CD4-positive, alpha-beta T cell treated with Interleukin-1 beta for 1 hour (primary cell): ENCODE measurements around the gene PTPN13.
"Not testable (repeated sequence)": the region's sequence is repeated elsewhere in the genome, so short reads cannot be mapped to it uniquely, and the experiment has no call there.

Experiments used
- DNase-seq, 2 donors: peaks; one replicate each; pipeline ENCODE4 v3.0.0-alpha.2; 2020 to 2022

PTPN13 gene

DNA sequence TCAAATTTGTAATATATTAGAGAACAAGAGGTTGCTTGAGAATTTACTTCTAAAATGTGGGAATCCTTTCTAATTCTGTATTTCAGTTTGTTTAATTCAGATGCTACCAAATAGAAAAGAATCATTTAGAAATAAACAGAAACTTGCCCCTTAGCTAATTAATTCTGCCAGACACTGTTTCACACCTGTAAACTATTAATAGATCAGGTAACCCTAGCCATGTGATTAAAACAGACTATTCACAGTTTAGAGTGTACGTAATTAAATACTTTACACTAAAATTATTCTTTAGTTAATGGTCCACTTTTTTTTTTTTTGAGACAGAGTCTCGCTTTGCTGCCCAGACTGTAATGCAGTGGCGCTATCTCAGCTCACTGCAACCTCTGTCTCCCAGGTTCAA, 124.0 kb downstream of the PTPN13 start:
- no peak for DNase-seq

- DNase-seq, result not testable (repeated sequence)
Measured at GRCh38 chr4:86719149-86719548, 125.0 kb downstream of the PTPN13 start.

DNA sequence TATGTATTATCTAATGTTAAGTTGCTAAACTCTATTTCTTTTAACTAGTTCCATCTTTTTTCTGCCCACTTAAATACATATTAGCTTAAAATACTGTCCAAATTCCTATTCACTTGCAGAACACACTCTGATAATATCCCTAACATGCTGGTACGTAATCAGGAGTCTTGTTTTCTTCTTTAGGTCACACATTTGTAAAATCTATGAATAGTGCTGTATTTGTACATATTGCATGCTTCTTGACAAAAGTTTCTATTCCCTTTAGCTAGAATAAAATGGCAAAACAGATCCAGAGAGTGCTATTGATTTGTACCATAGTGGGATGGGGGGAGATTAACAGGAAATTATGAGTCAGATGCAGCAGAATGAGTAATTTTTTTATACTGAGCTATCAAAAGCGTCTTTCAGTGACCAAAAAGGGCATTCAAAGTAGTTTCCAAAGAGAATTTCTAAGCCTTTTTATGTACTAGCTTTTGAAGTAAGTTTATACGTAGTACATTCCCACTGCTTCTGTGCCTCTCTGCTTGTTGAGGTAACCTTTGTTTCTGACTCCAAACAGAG, 126.5 kb downstream of the PTPN13 start:
- DNase-seq, result no peak

- DNase-seq, result no peak
Measured at GRCh38 chr4:86721412-86721811, 127.3 kb downstream of the PTPN13 start.

DNA sequence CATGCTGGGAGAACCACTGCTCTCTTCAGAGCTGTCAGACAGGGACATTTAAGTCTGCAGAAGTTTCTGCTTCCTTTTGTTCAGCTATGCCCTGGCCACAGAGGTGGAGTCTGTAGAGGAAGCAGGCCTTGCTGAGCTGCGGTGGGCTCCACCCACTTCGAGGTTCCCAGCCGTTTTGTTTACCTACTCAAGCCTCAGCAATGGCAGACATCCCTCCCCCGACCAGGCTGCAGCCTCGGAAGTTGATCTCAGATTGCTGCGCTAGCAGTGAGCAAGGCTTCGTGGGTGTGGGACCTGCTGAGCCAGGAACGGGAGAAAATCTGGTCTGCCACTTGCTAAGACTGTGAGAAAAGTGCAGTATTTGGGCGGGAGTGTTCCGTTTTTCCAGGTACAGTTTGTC, 136.2 kb downstream of the PTPN13 start:
- DNase-seq, result peak in 1 of 2 donors; percentile 1

DNA sequence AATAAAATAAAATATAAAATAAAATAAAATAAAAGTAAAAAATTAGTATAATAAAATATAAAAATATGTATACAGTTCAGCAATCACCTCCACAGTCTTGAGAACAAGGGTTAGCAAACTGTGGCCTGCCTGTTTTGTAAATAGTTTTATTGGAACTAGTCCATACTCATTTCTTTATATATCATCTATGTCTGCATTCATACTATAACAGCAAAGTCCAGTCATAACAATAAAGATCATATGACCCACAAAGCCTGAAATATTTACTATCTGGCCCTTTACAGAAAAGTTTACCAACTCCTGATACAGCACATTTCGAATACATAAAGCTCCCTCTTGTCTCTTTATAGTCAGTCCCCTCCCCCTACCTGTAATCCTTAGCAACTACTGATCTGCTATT, 143.1 kb downstream of the PTPN13 start:
- DNase-seq, result no peak

GRCh38 chr4:86741846-86742245, 147.7 kb downstream of the PTPN13 start:
- DNase-seq, result no peak

- no peak for DNase-seq
Measured at GRCh38 chr4:86744570-86744969, 150.5 kb downstream of the PTPN13 start.

DNA sequence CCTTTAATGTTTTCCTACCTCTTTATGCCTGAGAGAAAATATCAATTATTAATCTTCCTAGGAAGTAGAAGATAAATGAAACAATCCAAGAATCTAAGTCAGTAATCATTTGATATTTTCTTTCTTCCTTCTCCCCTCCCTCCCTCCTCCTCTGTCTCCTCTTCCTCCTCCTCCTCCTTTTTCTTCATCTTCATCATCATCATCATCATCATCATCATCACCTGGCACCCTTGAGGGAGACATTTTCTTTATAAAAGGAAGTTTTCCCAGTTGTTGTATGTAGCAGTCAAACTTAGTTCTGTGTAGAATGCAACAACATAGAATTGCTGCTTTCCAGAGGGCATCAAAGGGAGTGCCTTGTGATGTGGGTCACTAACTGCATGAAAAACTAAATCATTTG, 155.0 kb downstream of the PTPN13 start:
- DNase-seq, result no peak

DNA sequence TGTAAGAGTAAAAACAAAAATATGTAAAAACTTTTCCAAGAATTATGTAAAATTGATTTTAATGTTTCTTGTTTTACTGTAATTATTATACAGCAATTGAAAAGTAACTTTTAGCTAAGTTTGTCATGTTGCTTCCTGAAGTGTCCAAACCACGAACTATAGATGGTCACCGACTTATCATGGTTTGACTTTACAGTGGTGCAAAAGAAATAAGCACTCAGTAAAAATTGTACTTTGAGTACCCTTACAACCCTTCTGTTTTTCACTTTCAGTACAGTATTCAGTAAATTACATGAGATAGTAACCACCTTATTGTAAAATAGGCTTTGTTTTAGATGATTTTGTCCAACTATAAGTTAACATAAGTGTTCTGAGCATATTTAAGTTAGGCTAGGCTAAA, 161.3 kb downstream of the PTPN13 start:
- no peak for DNase-seq

DNA sequence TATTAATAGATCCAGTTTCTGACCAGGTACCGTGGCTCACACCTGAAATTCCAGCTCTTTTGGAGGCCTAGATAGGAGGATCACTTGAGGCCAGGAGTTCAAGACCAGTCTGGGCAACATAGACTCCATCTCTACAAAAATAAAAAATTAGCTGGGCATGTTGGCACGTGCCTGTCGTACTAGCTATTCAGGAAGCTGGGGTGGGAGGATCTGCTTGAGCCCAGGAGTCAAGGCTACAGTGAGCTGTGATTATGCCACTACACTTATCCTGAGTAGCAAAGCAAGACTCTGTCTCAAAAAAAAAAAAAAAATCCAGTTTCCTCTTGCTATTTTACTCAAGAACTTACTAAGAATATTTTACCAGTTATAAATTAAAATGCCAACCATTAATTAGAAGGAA, 163.4 kb downstream of the PTPN13 start:
- DNase-seq, result no peak

DNA sequence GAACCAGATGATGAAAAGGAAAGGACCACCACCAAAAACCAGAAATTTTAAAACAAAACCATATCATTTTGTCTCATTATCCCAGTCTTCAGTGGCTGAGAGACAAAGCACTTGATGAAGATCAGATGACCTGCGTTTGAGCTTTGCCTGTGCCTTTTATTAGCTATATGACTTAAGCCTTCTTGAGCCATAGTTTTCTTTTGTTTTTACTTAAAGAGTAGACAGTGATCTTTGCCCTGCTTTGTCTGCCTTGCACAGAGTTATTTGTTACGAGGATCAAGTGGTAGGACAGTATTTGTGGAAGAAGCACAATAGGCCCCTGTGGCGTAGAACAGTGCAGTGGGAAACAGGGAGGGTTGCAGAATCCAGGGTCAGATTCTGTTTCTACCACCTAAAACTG, 165.2 kb downstream of the PTPN13 start:
- DNase-seq, result no peak

- DNase-seq, result no peak
Measured at GRCh38 chr4:86762649-86763048, 168.5 kb downstream of the PTPN13 start.

GRCh38 chr4:86769794-86770193, 175.7 kb downstream of the PTPN13 start:
- DNase-seq, result no peak

DNA sequence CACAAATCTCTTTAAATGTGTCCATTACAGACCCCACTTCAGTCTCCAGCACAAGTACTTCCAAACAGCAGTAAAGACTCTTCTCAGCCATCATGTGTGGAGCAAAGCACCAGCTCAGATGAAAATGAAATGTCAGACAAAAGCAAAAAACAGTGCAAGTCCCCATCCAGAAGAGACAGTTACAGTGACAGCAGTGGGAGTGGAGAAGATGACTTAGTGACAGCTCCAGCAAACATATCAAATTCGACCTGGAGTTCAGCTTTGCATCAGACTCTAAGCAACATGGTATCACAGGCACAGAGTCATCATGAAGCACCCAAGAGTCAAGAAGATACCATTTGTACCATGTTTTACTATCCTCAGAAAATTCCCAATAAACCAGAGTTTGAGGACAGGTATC, 177.0 kb downstream of the PTPN13 start:
- DNase-seq, result no peak

- DNase-seq, result no peak
Measured at GRCh38 chr4:86775061-86775460, 180.9 kb downstream of the PTPN13 start.

DNA sequence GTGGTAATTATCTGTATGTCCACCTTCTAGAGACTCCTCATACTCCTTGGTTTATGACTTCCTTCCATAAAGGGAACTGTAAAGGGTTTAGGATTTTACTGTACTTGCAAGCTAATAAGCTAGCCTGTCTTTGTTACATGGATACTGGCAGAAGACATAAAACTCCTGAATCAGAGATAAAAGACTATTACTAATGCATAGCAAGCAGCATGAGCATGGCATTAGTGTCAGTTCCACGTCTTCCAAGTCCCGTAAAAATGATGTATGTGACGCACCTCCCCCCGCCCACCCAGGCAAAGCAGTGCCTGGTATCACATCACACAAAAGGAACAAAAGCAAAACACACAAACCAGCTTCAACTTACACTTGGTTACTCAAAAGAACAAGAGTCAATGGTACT, 184.1 kb downstream of the PTPN13 start:
- DNase-seq, result no peak

DNA sequence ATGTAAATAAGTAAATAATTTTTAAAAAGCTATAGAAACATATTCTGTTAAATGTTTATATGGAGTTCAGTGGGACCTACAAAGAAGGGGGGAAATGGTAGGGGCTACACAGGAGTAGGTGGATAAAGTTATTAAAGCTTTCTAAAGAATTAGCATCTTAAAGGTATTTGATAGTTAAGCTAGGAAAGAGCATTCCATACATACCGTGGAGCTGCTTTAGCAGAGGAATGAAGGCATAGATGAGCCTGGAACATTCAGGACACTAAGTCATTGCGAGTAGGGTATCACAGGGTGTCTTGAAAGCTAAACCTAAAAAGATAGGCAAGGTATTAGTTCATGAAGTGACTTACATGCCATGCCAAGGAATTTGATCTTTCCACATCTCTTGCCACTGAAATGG, 194.7 kb downstream of the PTPN13 start:
- no peak for DNase-seq

- DNase-seq, result no peak
Measured at GRCh38 chr4:86791126-86791525, 197.0 kb downstream of the PTPN13 start.

GRCh38 chr4:86809809-86810208, 215.7 kb downstream of the PTPN13 start:
- no peak for DNase-seq

DNA sequence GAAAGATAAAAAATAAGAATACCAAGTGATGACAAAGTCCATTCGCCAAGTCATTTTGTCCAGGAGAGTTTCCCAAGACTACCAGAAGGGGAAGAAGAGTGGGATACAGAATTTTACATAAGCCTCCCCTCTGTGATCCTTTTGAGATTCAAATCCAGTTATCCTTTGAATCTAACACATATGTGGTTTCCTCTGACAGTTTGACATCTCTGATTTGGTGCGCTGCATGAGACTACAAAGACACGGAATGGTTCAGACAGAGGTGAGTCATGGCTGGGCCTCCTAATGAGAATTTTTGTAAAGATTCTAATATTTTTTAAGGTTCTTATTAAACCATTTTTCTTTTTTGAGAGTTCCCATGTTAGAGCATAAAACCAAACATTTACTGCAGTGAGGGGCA, 216.7 kb downstream of the PTPN13 start:
- DNase-seq, result no peak

DNA sequence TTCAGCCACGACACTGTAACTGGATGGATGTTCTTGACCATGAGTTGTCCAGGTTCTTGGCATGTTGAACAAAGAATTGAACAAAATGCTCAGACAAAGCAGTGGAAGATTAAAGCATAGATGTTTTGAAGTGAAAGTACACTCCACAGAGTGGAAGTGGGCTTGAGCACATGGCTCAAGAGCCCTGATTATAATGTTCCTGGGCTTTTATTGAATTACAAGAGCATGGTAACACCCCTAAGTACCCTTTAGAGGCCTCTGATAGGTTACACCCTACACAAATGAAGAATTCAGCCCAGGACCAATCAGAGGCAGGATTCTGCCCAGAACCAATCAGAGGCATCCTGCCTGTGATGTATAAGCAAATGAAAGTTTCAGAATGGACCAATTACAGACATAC, 221.5 kb downstream of the PTPN13 start:
- no peak for DNase-seq

GRCh38 chr4:86816501-86817273, 222.6 kb downstream of the PTPN13 start:
- no peak for DNase-seq

DNA sequence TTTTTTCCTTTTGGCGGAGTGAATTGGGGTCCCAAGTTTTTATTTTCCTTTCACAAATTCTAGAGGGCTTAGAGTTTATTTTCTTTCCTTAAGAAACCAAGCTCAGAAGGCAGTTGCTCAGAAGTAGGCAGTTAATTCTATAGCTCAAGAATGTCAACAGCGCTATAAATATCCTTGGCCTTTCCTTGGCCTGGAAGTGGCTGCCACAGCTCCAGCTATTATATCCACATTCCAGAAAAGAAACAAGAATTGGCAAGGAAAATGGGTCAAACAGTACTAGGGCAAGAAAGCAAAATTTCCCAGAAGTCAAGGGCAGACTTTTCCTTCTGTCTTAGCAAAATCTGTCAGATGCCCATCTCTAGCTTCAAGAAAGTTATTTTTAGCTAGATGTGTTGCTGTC, 224.1 kb downstream of the PTPN13 start:
- DNase-seq, result no peak

- DNase-seq, result no peak
Measured at GRCh38 chr4:86818841-86819240, 224.7 kb downstream of the PTPN13 start.
